ENCODE data around the gene FSTL5. TPM values are rescaled to one million over a fixed set of nuclear protein-coding genes. Genes with fewer than 3 reads are reported as not detected.

Gene FSTL5
- total and polyA plus RNA-seq, 2 of the 13 experiments (the other 11 are each of a cell fraction or from before 2014, with no cell fraction given): 0.03 to 0.07 TPM

DNA sequence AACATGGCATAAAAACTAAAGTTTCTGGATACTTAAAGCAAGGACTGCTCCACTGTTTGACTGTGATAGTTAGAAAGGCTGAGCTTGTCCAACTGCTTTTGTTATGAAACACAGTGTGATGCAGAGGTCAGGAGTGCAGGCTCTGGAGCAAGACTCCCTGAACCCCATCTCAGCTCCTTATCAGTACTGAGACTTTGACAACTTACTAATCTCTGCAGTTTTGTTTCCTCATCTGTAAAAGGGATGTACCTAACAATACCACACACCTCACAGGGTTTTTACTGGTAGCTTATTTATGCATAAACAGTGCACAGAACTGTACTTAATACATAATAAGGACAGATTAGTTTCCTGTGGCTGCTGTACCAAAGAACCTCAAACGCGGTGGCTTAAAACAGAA is 804.3 kb downstream of the FSTL5 start (continued):
- TF ChIP-seq IRF1 (CRISPR knock-in tag; IDR thresholded peaks at IDR 0.05; ENCODE audit: low read depth): no peak
- no peak for TF ChIP-seq CREB3 (CRISPR knock-in tag; IDR thresholded peaks at IDR 0.05)
- TF ChIP-seq ZFP41 (CRISPR knock-in tag; IDR thresholded peaks at IDR 0.05; ENCODE audit: borderline replicate concordance): no peak
- TF ChIP-seq ZNF12 (CRISPR knock-in tag; IDR thresholded peaks at IDR 0.05): no peak

DNA sequence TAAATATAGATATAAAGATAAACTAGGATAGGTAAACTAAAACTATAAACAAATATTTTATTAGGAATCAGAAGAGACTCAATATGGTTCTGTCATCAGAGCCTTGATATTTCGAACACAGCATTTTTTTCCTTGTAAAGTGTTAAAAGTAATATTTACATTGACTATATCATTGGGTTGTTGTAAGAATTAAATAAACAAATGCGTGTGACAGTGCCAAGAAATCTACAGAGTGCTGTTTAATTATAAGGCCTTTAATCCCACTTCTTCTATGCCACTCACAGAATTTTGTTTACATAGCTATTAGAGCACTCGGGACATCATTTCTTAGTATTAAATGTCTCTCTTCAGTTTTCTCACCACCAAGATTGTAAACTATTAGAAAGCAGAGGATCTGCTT is 807.4 kb downstream of the FSTL5 start:
- Histone ChIP-seq H3K9me3 (ENCODE audit: low read length) (no peaks in the 10 kb centered on the region), H3K27me3 (ENCODE audit: control insufficient read depth in 1 of 2, insufficient read depth in 2 of 2, low read length in 2 of 2) (no peaks in the 10 kb centered on the region; a peak in 1 of 5 replicates), H3K27ac (ENCODE audit: extremely low read length, insufficient read depth, low read length) (no peak overlapping the region), H3K79me2 (ENCODE audit: insufficient read depth, low read length) (no peaks in the 10 kb centered on the region), H4K20me1 (ENCODE audit: insufficient read depth, low read length) (no peaks in the 10 kb centered on the region), H2AFZ (ENCODE audit: low read length) (no peak overlapping the region), H3K4me2 (ENCODE audit: low read depth, low read length) (no peak overlapping the region), H3K4me3 (replicated peaks in 1 of 3; ENCODE audit: insufficient read depth in 1 of 3, low read depth in 2 of 3, low read length in 3 of 3) (no peak overlapping the region), H3K36me3 (replicated peaks in 1 of 2; ENCODE audit: control insufficient read depth in 1 of 2, insufficient read depth in 2 of 2, low read length in 2 of 2) (no peaks in the 10 kb centered on the region), H3K9ac (ENCODE audit: insufficient read depth, low read depth, low read length) (no peak overlapping the region), H3K4me1 (ENCODE audit: insufficient read depth, low read length) (no peaks in the 10 kb centered on the region)
- intact Hi-C loops (cut with micrococcal nuclease; ENCODE audit: unreplicated experiment): no loop called here
- no TSS peak for BruUV-seq (replicated peaks)
- POLR2A ChIA-PET: no interaction called here
- 3% methylated on average over 3 of the region's 3 CpGs for WGBS (ENCODE audit: low lambda C conversion rate)
- in situ Hi-C loops (cut with HindIII; ENCODE audit: extremely low pct_ligation_motif_present, low pct_unique_long_range_greater_than_20kb): no loop called here
- TF ChIP-seq ZNF784 (CRISPR knock-in tag; IDR thresholded peaks at IDR 0.05; ENCODE audit: borderline replicate concordance): no peak
- TF ChIP-seq ZNF224 (CRISPR knock-in tag; IDR thresholded peaks at IDR 0.05): no peak
- no peak for TF ChIP-seq SNRNP70 (IDR thresholded peaks at IDR 0.05; ENCODE audit: low read depth, low read length)
- TF ChIP-seq NCOA2 (CRISPR knock-in tag; IDR thresholded peaks at IDR 0.05): no peak
- TF ChIP-seq SPEN (CRISPR knock-in tag; IDR thresholded peaks at IDR 0.05; ENCODE audit: low read depth): no peak
- no peak for TF ChIP-seq ZBTB34 (CRISPR knock-in tag; IDR thresholded peaks at IDR 0.05)
- no peak for TF ChIP-seq IKZF5 (CRISPR knock-in tag; IDR thresholded peaks at IDR 0.05)
- TF ChIP-seq ZNF160 (CRISPR knock-in tag; IDR thresholded peaks at IDR 0.05): no peak
- TF ChIP-seq, protein P1, sequence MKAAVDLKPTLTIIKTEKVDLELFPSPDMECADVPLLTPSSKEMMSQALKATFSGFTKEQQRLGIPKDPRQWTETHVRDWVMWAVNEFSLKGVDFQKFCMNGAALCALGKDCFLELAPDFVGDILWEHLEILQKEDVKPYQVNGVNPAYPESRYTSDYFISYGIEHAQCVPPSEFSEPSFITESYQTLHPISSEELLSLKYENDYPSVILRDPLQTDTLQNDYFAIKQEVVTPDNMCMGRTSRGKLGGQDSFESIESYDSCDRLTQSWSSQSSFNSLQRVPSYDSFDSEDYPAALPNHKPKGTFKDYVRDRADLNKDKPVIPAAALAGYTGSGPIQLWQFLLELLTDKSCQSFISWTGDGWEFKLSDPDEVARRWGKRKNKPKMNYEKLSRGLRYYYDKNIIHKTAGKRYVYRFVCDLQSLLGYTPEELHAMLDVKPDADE (CRISPR knock-in tag; IDR thresholded peaks at IDR 0.05): no peak
- DNase-seq (ENCODE audit: low spot score) (no peak), FAIRE-seq (no peak), ATAC-seq (no peak)
- CTCF ChIA-PET (ENCODE audit: low intra/inter-chr PET ratio, low total read pairs): no interaction called here
